ENCODE measurements around the gene ASIC4.

The ASIC4 gene

GRCh38 chr2:219521066-219521880 lies 7.0 kb downstream of the ASIC4 start:
- DNase-seq (ENCODE audit: low read depth) = peak; percentile 34
- H3K4me3 ChIP-seq (ENCODE audit: control insufficient read depth, low read depth, low read length) = no peak overlapping the region
- TF ChIP-seq CTCF (conservative IDR thresholded peaks at IDR 0.05; ENCODE audit: control insufficient read depth, insufficient read depth, low read depth, low read length) = peak; percentile 77

GRCh38 chr2:219522111-219523030 lies 8.1 kb downstream of the ASIC4 start:
- peak; percentile 87 for DNase-seq (ENCODE audit: low read depth)
- no peak for TF ChIP-seq CTCF (conservative IDR thresholded peaks at IDR 0.05; ENCODE audit: control insufficient read depth, insufficient read depth, low read depth, low read length)
- peak overlapping the region; percentile 10 for H3K4me3 ChIP-seq (ENCODE audit: control insufficient read depth, low read depth, low read length)

GRCh38 chr2:219523031-219523671 lies 8.9 kb downstream of the ASIC4 start:
- TF ChIP-seq CTCF (conservative IDR thresholded peaks at IDR 0.05; ENCODE audit: control insufficient read depth, insufficient read depth, low read depth, low read length) = no peak
- DNase-seq (ENCODE audit: low read depth) = no peak
- no peak overlapping the region for H3K4me3 ChIP-seq (ENCODE audit: control insufficient read depth, low read depth, low read length)

- H3K4me3 ChIP-seq (ENCODE audit: control insufficient read depth, low read depth, low read length) = no peak overlapping the region
- no peak for DNase-seq (ENCODE audit: low read depth)
- TF ChIP-seq CTCF (conservative IDR thresholded peaks at IDR 0.05; ENCODE audit: control insufficient read depth, insufficient read depth, low read depth, low read length) = no peak
These were observed 10.5 kb downstream of the ASIC4 start for GRCh38 chr2:219524817-219525216.

- no peak overlapping the region for H3K4me3 ChIP-seq (ENCODE audit: control insufficient read depth, low read depth, low read length)
- no peak for DNase-seq (ENCODE audit: low read depth)
- no peak for TF ChIP-seq CTCF (conservative IDR thresholded peaks at IDR 0.05; ENCODE audit: control insufficient read depth, insufficient read depth, low read depth, low read length)
These were observed 11.4 kb downstream of the ASIC4 start for GRCh38 chr2:219525533-219526232.
